Activated CD8-positive, alpha-beta memory T cell treated with anti-CD3 and anti-CD28 coated beads, Interleukin-2, amount 10 ng/mL, durations not matched to agents 7 days and 5 days (primary cell): ENCODE data around the gene LRRIQ4. TPM values are rescaled to one million over a fixed set of nuclear protein-coding genes. Genes with fewer than 3 reads are reported as not detected.

ENCODE experiments used
- ATAC-seq: fragments of 150-1000 bp; cut with Tn5 transposase; one replicate; pipeline ENCODE4 v1.10.0; 2021; ENCODE audit warnings: moderate library complexity
- CTCF ChIA-PET: fragments of 350-600 bp; sonication (Branson Sonifier 250); formaldehyde crosslinking; loops from one replicate; lab custom pipeline; 2021; ENCODE audit warnings: antibody characterized with exemption; lab: Charles Lee
- DNase-seq: peaks from one replicate; pipeline ENCODE4 v3.0.0-alpha.2; 2020
- H3K27ac Mint-ChIP-seq: one replicate; pipeline ENCODE4 v1.8.0; 2021; ENCODE audit warnings: mild to moderate bottlenecking, mixed read lengths
- H3K27me3 Mint-ChIP-seq: one replicate; pipeline ENCODE4 v1.8.0; 2021; ENCODE audit warnings: mixed read lengths
- H3K36me3 Mint-ChIP-seq: one replicate; pipeline ENCODE4 v1.8.0; 2021; ENCODE audit warnings: mild to moderate bottlenecking, mixed read lengths
- H3K4me1 Mint-ChIP-seq: one replicate; pipeline ENCODE4 v1.8.0; 2021; ENCODE audit warnings: mixed read lengths
- H3K4me3 Mint-ChIP-seq: one replicate; pipeline ENCODE4 v1.8.0; 2021; ENCODE audit warnings: mild to moderate bottlenecking, moderate library complexity, mixed read lengths
- H3K9me3 Mint-ChIP-seq: one replicate; pipeline ENCODE4 v1.8.0; 2022; ENCODE audit warnings: low read depth, mixed read lengths
- total RNA-seq, 2 experiments: library from RNA; stranded (reverse); gene quantifications; one replicate each; pipeline ENCODE4 v1.2.3, GENCODE V29; 2021

LRRIQ4 gene
- total RNA-seq, 2 experiments from 2014 or later, result 0.23 to 0.35 TPM

GRCh38 chr3:169781209-169781855 is 31.3 kb upstream of the LRRIQ4 start:
- H3K36me3 Mint-ChIP-seq, result peaks cover 63% of the 10 kb centered on the region
- ATAC-seq, result peak; percentile 29
- no peaks in the 10 kb centered on the region for H3K9me3 Mint-ChIP-seq
- CTCF ChIA-PET, result interaction anchor here (1.4 to 1.8 kb wide), 2 partner anchors 9 to 30 kb away, joined by 3 to 5 read pairs; no protein-coding TSS in a partner anchor
- peak overlapping the region; percentile 86 for H3K27ac Mint-ChIP-seq
- H3K4me1 Mint-ChIP-seq, result peaks cover 61% of the 10 kb centered on the region
- no peaks in the 10 kb centered on the region for H3K27me3 Mint-ChIP-seq
- DNase-seq, result no peak
- H3K4me3 Mint-ChIP-seq, result peak overlapping the region; percentile 42

- DNase-seq (no peak), ATAC-seq (no peak)
- no peak overlapping the region for H3K27ac Mint-ChIP-seq
- no peaks in the 10 kb centered on the region for H3K9me3 Mint-ChIP-seq
- CTCF ChIA-PET, result no interaction called here
- H3K27me3 Mint-ChIP-seq, result no peaks in the 10 kb centered on the region
- H3K4me3 Mint-ChIP-seq, result no peak overlapping the region
- peaks cover 30% of the 10 kb centered on the region for H3K4me1 Mint-ChIP-seq
- H3K36me3 Mint-ChIP-seq, result peaks cover 52% of the 10 kb centered on the region
Measured at GRCh38 chr3:169787120-169787519, 25.6 kb upstream of the LRRIQ4 start.

DNA sequence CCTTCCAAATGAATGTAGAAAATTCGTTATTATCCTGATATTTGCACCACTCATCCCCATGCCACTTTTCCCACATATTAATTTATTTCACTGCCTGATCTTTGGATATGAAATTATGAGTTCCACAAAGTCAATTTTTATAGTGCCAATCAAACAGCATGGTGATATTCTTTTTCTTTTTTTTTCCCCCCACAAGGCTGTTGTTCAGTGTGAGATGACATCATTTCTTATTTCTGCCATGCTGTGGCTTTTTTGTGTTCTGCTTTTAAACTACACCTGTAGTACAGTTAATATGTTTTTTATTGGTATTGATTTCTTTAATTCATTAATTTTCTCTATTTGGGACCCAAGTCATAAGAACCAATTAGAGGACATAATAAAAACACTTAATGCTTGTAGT is 24.9 kb upstream of the LRRIQ4 start:
- Mint-ChIP-seq H3K9me3 (no peaks in the 10 kb centered on the region), H3K36me3 (peaks cover 55% of the 10 kb centered on the region), H3K4me1 (peaks cover 26% of the 10 kb centered on the region), H3K27ac (no peak overlapping the region), H3K27me3 (no peaks in the 10 kb centered on the region), H3K4me3 (no peak overlapping the region)
- DNase-seq, result no peak
- no peak for ATAC-seq
- CTCF ChIA-PET, result no interaction called here

DNA sequence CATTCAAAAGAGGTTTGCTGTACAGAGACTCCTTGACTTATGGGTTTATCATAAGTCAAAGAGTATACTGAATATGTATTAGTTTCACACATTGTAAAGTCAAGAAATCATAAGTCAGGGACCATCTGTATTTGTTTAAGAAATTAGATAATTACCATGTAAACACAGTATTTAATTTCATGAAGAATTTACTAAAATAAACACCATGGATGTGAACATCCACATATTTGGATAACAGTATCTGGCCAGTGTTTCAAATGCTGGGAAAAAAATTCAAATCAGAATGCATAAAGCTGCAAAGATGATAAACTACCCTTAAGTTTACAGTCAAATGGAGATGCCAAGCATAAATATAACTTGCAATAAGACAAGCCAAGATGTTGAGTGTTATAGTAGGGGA is 22.5 kb upstream of the LRRIQ4 start:
- H3K27ac Mint-ChIP-seq, result no peak overlapping the region
- H3K4me1 Mint-ChIP-seq, result peaks cover 23% of the 10 kb centered on the region
- DNase-seq (no peak), ATAC-seq (no peak)
- peaks cover 49% of the 10 kb centered on the region for H3K36me3 Mint-ChIP-seq
- H3K9me3 Mint-ChIP-seq, result no peaks in the 10 kb centered on the region
- H3K4me3 Mint-ChIP-seq, result no peak overlapping the region
- CTCF ChIA-PET, result interaction anchor here (1.5 kb wide), 1 partner anchor 19 kb away, joined by 3 read pairs; no protein-coding TSS in a partner anchor
- no peaks in the 10 kb centered on the region for H3K27me3 Mint-ChIP-seq

- CTCF ChIA-PET, result interaction anchor here (1.5 kb wide), 1 partner anchor 18 kb away, joined by 3 read pairs; no protein-coding TSS in a partner anchor
- Mint-ChIP-seq H3K36me3 (peaks cover 45% of the 10 kb centered on the region), H3K9me3 (no peaks in the 10 kb centered on the region), H3K4me1 (peaks cover 22% of the 10 kb centered on the region), H3K27me3 (no peaks in the 10 kb centered on the region), H3K4me3 (no peak overlapping the region), H3K27ac (no peak overlapping the region)
- DNase-seq, result no peak
- no peak for ATAC-seq
Measured at GRCh38 chr3:169790687-169791429, 21.8 kb upstream of the LRRIQ4 start.

DNA sequence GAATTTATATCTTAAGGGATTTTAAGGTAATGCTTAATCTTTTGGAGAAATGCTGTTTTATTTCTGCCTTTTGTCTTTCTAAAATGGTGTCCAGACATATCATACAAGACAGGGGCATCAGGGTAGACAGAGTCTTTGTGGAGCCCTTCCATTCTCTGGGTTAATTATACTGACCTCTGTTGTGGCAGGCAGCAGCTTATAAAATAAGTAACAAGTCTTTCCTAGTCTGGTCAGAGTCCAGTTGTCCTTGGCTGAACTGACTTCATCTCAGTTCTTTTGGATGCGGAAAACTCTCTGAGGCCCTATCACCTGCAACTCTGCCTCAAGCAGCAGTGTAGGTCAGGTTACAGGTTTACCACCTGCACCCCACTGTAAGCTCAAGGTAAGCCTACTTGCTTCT is 20.3 kb upstream of the LRRIQ4 start:
- no peak for ATAC-seq
- no peak overlapping the region for H3K27ac Mint-ChIP-seq
- no peak overlapping the region for H3K4me3 Mint-ChIP-seq
- no peaks in the 10 kb centered on the region for H3K27me3 Mint-ChIP-seq
- peaks cover 14% of the 10 kb centered on the region for H3K4me1 Mint-ChIP-seq
- no peak for DNase-seq
- CTCF ChIA-PET, result no interaction called here
- no peaks in the 10 kb centered on the region for H3K9me3 Mint-ChIP-seq
- H3K36me3 Mint-ChIP-seq, result peaks cover 34% of the 10 kb centered on the region

DNA sequence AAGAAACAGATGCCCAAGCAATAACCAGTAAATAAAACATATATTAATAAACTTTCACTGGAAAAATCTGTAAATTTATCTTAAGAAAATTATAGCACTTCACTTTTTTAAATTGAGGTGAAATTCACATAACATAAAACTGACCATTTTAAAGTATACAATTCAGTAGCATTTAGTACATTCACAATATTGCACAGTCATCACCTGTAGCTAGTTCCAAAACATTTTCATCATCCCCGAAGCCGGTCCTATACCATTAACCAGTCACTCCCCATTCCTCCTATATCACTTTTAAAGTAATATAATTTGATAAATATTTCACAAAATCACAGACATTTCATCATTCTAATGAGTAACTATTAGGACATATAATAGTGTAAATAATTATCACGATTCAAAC is 8.0 kb upstream of the LRRIQ4 start:
- CTCF ChIA-PET, result interaction anchor here (1.3 to 1.4 kb wide), 2 partner anchors 28 to 32 kb away, joined by 4 read pairs; no protein-coding TSS in a partner anchor
- no peaks in the 10 kb centered on the region for H3K27me3 Mint-ChIP-seq
- peaks cover 28% of the 10 kb centered on the region for H3K36me3 Mint-ChIP-seq
- no peak overlapping the region for H3K27ac Mint-ChIP-seq
- DNase-seq (no peak), ATAC-seq (no peak)
- H3K4me1 Mint-ChIP-seq, result peaks cover 15% of the 10 kb centered on the region
- no peaks in the 10 kb centered on the region for H3K9me3 Mint-ChIP-seq
- no peak overlapping the region for H3K4me3 Mint-ChIP-seq

DNA sequence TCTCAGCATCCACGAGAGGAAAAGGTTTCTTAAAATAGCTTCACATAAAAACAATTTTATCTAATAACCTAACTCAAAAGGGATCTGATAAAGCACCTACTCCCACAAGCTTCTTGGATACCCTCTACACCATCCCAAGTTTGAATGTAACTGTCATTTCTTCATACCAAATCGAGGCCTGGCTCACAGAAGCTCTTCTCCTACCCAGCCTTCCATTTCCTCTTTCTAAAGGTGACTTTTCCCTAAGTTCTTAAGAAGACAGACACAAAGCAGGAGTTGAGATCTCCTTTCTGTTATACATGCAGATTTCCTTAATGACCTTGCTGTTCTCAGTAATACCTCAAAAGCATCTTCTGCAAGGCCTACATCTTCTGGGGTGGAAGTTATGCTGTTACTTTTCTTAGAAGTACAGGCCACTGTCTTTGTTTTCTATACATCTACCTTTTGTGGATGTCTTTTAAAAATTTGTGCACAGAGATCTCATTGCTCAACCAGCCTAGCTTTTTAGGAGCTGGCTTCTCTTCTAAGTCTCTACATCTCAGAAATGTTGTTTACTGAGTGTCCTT is 3.4 kb upstream of the LRRIQ4 start:
- Mint-ChIP-seq H3K27me3 (no peaks in the 10 kb centered on the region), H3K4me1 (peaks cover 48% of the 10 kb centered on the region), H3K9me3 (no peaks in the 10 kb centered on the region), H3K36me3 (peaks cover 17% of the 10 kb centered on the region), H3K27ac (peak overlapping the region; percentile 87), H3K4me3 (peak overlapping the region; percentile 30)
- CTCF ChIA-PET, result interaction anchor here (0.7 to 1.2 kb wide), 8 partner anchors 8 to 294 kb away, joined by 3 to 6 read pairs (median 3); no protein-coding TSS in a partner anchor
- ATAC-seq (no peak), DNase-seq (no peak)

GRCh38 chr3:169811631-169812331 is 889 bp upstream of the LRRIQ4 start:
- H3K9me3 Mint-ChIP-seq, result peaks cover 11% of the 10 kb centered on the region
- peak overlapping the region; percentile 90 for H3K27ac Mint-ChIP-seq
- ATAC-seq (peak; percentile 34), DNase-seq (peak; percentile 58)
- peaks cover 49% of the 10 kb centered on the region for H3K4me1 Mint-ChIP-seq
- H3K4me3 Mint-ChIP-seq, result peak overlapping the region; percentile 75
- peaks cover 5% of the 10 kb centered on the region for H3K27me3 Mint-ChIP-seq
- CTCF ChIA-PET, result interaction anchor here (1.0 to 1.4 kb wide), 6 partner anchors 11 to 156 kb away, joined by 3 to 10 read pairs (median 4); partner anchors contain the start of gene MYNN
- H3K36me3 Mint-ChIP-seq, result peaks cover 17% of the 10 kb centered on the region

DNA sequence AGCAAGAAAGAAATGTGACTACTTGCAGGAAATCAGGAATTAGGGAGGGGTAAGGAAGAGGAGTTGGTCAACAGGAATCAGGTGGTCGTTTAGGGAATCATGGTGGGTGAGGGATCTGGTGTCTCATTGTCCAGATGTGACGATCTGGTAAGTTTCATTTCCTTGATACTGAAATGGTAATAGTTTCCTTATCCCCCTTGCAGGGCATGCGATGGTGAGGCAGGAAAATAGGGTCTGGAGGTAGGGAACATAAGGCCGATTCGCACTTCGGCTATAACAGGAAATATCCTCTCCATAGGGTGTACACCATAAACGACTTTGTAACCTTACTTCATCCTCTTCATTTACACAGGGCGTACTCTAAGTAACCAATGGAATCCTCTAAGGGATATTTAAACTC is 608 bp downstream of the LRRIQ4 start:
- Mint-ChIP-seq H3K27me3 (peaks cover 17% of the 10 kb centered on the region), H3K9me3 (peaks cover 15% of the 10 kb centered on the region), H3K27ac (peak overlapping the region; percentile 90), H3K4me3 (peak overlapping the region; percentile 75), H3K36me3 (peaks cover 14% of the 10 kb centered on the region), H3K4me1 (peaks cover 46% of the 10 kb centered on the region)
- CTCF ChIA-PET, result interaction anchor here (0.9 to 1.6 kb wide), 5 partner anchors 13 to 153 kb away, joined by 3 to 8 read pairs (median 3); partner anchors contain the start of gene MYNN
- peak; percentile 1 for ATAC-seq
- DNase-seq, result no peak

- H3K9me3 Mint-ChIP-seq, result peaks cover 15% of the 10 kb centered on the region
- ATAC-seq (peak; percentile 75), DNase-seq (peak; percentile 93)
- H3K36me3 Mint-ChIP-seq, result peaks cover 14% of the 10 kb centered on the region
- peaks cover 41% of the 10 kb centered on the region for H3K4me1 Mint-ChIP-seq
- H3K4me3 Mint-ChIP-seq, result peak overlapping the region; percentile 75
- peak overlapping the region; percentile 90 for H3K27ac Mint-ChIP-seq
- CTCF ChIA-PET, result interaction anchor here (0.7 to 1.8 kb wide), 8 partner anchors 12 to 997 kb away, joined by 3 to 8 read pairs (median 3); partner anchors contain the start of gene MYNN
- peaks cover 24% of the 10 kb centered on the region for H3K27me3 Mint-ChIP-seq
Measured at GRCh38 chr3:169813757-169814517, 1.3 kb downstream of the LRRIQ4 start.

GRCh38 chr3:169815590-169816150 is 3.0 kb downstream of the LRRIQ4 start:
- peaks cover 11% of the 10 kb centered on the region for H3K36me3 Mint-ChIP-seq
- no peak for DNase-seq
- H3K9me3 Mint-ChIP-seq, result peaks cover 15% of the 10 kb centered on the region
- H3K27ac Mint-ChIP-seq, result no peak overlapping the region
- ATAC-seq, result no peak
- no peak overlapping the region for H3K4me3 Mint-ChIP-seq
- peaks cover 35% of the 10 kb centered on the region for H3K27me3 Mint-ChIP-seq
- peaks cover 31% of the 10 kb centered on the region for H3K4me1 Mint-ChIP-seq
- CTCF ChIA-PET, result interaction anchor here (1.8 kb wide), 1 partner anchor 18 kb away, joined by 5 read pairs; no protein-coding TSS in a partner anchor
